ENCODE results near the gene GIPC2. TPM values are rescaled to one million over a fixed set of nuclear protein-coding genes. Genes with fewer than 3 reads are reported as not detected.

Gene GIPC2
- total and polyA plus RNA-seq, 11 donors: 0.99 to 4.0 (median 2.5) TPM

DNA sequence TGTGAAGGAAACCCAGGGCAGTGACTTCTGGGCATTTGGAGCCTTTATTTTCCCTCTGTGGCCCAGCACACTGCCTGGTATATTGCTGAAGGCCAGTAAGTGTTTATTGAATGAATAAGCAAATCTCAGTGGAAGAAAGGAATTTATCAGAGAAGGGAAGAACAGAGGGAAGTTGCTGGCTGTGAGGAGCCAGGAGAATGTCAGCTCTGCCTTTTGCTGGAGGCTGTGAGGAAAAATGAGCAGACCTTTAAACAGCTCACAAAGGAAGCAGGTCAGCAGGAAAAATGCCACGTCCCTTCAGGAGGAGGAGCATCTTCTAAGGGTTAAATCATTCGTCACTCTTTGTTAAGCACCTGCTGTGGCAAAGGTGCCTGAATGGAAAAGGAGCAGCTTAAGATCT is 75.9 kb downstream of the GIPC2 start:
- H3K27me3 ChIP-seq: no peaks in the 10 kb centered on the region
- H3K4me1 ChIP-seq: no peaks in the 10 kb centered on the region
- peaks cover 0 to 5% (median 0%) of the 10 kb centered on the region in 9 donors for H3K36me3 ChIP-seq
- no peak overlapping the region for H3K27ac ChIP-seq
- intact Hi-C loops (cut with DNase I): loop anchor here in 1 of 10 donors (10.0 kb wide), 1 partner anchor 327 kb away; no protein-coding TSS in a partner anchor
- no peak overlapping the region for H3K4me3 ChIP-seq
- 66 to 74% (median 71%) methylated on average over 2 of the region's 2 CpGs for WGBS, 4 donors
- no peak for DNase-seq
- TF ChIP-seq POLR2A (IDR thresholded peaks at IDR 0.05): no peak
- TF ChIP-seq, protein P1, sequence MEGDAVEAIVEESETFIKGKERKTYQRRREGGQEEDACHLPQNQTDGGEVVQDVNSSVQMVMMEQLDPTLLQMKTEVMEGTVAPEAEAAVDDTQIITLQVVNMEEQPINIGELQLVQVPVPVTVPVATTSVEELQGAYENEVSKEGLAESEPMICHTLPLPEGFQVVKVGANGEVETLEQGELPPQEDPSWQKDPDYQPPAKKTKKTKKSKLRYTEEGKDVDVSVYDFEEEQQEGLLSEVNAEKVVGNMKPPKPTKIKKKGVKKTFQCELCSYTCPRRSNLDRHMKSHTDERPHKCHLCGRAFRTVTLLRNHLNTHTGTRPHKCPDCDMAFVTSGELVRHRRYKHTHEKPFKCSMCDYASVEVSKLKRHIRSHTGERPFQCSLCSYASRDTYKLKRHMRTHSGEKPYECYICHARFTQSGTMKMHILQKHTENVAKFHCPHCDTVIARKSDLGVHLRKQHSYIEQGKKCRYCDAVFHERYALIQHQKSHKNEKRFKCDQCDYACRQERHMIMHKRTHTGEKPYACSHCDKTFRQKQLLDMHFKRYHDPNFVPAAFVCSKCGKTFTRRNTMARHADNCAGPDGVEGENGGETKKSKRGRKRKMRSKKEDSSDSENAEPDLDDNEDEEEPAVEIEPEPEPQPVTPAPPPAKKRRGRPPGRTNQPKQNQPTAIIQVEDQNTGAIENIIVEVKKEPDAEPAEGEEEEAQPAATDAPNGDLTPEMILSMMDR (IDR thresholded peaks at IDR 0.05): no peak
- H3K9me3 ChIP-seq: no peaks in the 10 kb centered on the region
- ATAC-seq: no peak

DNA sequence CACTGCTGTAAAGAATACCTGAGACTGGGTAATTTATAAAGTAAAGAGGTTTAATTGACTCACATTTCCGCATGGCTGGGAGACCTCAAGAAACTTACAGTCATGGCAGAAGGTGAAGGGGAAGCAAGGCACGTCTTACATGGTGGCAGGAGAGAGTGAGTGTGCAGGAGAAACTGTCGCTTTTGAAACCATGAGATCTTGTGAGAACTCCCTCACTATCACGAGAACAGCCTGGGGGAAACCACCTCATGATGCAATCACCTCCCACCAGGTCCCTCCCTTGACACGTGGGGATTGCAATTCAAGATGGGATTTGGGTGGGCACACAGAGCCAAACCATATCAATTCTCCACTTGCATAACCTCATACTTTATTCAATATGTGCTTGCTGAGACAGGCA is 76.6 kb downstream of the GIPC2 start:
- DNase-seq (no peak), ATAC-seq (no peak)
- peaks cover 0 to 5% (median 0%) of the 10 kb centered on the region in 9 donors for H3K36me3 ChIP-seq
- H3K27ac ChIP-seq: no peak overlapping the region
- no peaks in the 10 kb centered on the region for H3K27me3 ChIP-seq
- no peaks in the 10 kb centered on the region for H3K9me3 ChIP-seq
- H3K4me3 ChIP-seq: no peak overlapping the region
- no peaks in the 10 kb centered on the region for H3K4me1 ChIP-seq
- TF ChIP-seq POLR2A (IDR thresholded peaks at IDR 0.05): no peak
- TF ChIP-seq, protein P1 (IDR thresholded peaks at IDR 0.05): no peak
- intact Hi-C loops (cut with DNase I): loop anchor here in 1 of 10 donors (10.0 kb wide), 1 partner anchor 328 kb away; no protein-coding TSS in a partner anchor
- WGBS, 4 donors: 72 to 77% (median 76%) methylated on average over 5 of the region's 5 CpGs

DNA sequence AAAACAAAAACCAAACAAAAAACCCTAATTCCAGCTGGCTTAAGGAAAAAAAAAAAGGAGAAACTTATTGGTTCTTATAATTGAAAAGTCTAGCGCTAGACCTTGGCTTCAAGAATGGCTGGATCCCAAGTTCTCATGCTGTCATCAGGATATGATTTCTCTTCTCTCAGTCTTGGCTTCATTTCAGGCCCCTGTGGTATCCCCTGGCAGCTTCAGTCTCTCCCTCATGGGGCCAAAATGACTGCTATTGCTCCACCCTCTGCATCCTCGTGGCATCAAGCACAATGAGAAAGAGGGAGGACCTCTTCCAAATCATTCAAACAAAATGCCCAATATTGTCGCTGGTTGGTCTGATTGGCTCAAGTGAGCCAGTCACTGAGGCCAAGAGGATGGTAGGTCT is 80.7 kb downstream of the GIPC2 start:
- TF ChIP-seq, protein P1 (IDR thresholded peaks at IDR 0.05): no peak
- TF ChIP-seq POLR2A (IDR thresholded peaks at IDR 0.05): no peak
- no peak overlapping the region for H3K4me3 ChIP-seq
- no peak overlapping the region for H3K27ac ChIP-seq
- no peaks in the 10 kb centered on the region for H3K36me3 ChIP-seq
- no peaks in the 10 kb centered on the region for H3K27me3 ChIP-seq
- H3K4me1 ChIP-seq: no peaks in the 10 kb centered on the region
- 79 to 90% (median 82%) methylated on average over 3 of the region's 3 CpGs for WGBS, 4 donors
- DNase-seq (no peak), ATAC-seq (no peak)
- intact Hi-C loops (cut with DNase I): loop anchor here in 1 of 10 donors (10.0 kb wide), 1 partner anchor 332 kb away; no protein-coding TSS in a partner anchor
- H3K9me3 ChIP-seq: no peaks in the 10 kb centered on the region

DNA sequence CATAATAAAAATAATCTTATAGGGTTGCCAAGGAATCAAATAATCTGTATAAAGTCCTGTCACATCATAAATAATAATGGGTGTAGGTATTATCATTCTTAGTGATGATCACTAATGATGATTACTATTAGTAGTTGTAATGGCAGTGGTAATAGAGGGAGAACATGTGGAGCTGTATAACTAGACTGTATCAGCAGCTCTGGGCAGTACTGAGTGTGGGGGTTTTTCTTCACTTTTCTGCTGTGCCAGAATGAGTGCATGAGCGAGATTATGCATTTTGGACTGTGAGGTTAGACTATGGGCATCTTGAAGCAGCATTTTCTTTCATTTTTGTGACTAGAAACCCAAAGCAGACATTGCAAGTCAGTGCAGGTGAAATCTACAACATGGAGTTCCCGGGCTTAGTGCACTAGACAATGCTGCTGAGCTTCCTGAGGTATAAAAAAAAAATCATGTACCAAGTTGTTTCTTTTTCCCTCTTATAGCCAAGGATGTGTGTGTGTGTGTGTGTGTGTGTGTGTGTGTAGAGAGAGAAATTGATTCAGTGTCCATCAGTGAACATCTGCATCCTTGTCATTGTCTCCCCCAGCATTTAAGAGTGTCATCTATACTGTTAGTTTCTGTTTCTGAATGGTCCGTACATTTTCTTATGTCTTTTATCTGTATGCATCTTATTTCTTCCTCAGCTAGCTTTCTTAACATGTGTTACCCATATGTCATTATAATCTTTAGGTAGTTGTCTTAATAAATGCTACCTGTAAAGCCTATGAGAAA is 86.6 kb downstream of the GIPC2 start:
- H3K27ac ChIP-seq: no peak overlapping the region
- DNase-seq (no peak), ATAC-seq (no peak)
- H3K4me1 ChIP-seq: no peaks in the 10 kb centered on the region
- no peaks in the 10 kb centered on the region for H3K9me3 ChIP-seq
- no peak for TF ChIP-seq POLR2A (IDR thresholded peaks at IDR 0.05)
- TF ChIP-seq, protein P1 (IDR thresholded peaks at IDR 0.05): no peak
- intact Hi-C loops (cut with DNase I): loop anchor here in 4 of 10 donors (5.0 to 10.0 kb wide), 3 partner anchors 470 to 542 kb away; no protein-coding TSS in a partner anchor
- no peaks in the 10 kb centered on the region for H3K36me3 ChIP-seq
- 76 to 82% (median 80%) methylated on average over 3 of the region's 3 CpGs for WGBS, 4 donors
- no peak overlapping the region for H3K4me3 ChIP-seq
- H3K27me3 ChIP-seq: no peaks in the 10 kb centered on the region

All from heart left ventricle (tissue), 16 donors.